ENCODE measurements around the gene ABI1.
"Not testable (repeated sequence)": the region's sequence is repeated elsewhere in the genome, so short reads cannot be mapped to it uniquely, and the experiment has no call there.

ABI1 gene

DNA sequence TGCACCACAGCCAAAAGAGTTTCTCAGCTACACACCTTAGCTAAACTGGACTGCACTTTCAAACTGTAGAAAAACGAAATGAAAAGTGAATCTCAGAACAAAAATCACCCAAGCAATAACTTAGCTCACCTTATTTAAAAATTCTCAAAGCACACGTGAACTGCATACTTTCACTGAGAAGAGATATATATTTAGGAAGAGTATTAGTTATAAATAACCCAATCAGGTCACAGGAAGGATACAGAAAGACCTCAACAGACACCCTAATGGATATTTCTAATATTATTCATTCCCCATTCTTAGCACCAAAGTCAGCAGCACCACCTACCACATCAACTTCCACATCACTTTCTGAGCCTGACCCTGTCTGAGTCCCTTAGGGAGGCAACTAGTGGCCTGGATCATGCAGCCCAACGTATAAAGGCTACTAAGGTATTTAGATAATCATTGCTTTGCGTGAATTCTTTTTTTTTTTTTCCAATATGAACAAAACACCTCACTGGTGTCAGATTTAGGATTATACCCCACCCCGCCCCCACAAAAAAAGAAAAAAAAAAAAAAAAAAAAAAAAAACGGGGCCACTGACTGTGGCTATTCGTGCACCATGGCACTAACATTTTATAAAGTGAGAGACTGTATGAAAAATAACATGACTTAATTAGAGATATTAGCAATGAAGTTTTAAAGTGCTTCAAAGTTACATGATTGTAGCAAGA, 2.6 kb downstream of the ABI1 start:
- peak; percentile 53 for DNase-seq

GRCh38 chr10:26857553-26857952, 3.2 kb downstream of the ABI1 start:
- DNase-seq; in situ Hi-C loops (cut with HindIII; ENCODE audit: low pct_ligation_motif_present, low pct_unique_long_range_greater_than_20kb, low sequenced_read_pairs): not testable (repeated sequence)

More for the DNA sequence above, 2.6 kb downstream of the ABI1 start:
- in situ Hi-C loops (cut with HindIII; ENCODE audit: low pct_ligation_motif_present, low pct_unique_long_range_greater_than_20kb, low sequenced_read_pairs) = no loop called here

- in situ Hi-C loops (cut with HindIII; ENCODE audit: low pct_ligation_motif_present, low pct_unique_long_range_greater_than_20kb, low sequenced_read_pairs) = no loop called here
- no peak for DNase-seq
Measured at GRCh38 chr10:26855186-26855585, 5.6 kb downstream of the ABI1 start.

GRCh38 chr10:26854524-26854923, 6.2 kb downstream of the ABI1 start:
- in situ Hi-C loops (cut with HindIII; ENCODE audit: low pct_ligation_motif_present, low pct_unique_long_range_greater_than_20kb, low sequenced_read_pairs) = no loop called here
- no peak for DNase-seq

- in situ Hi-C loops (cut with HindIII; ENCODE audit: low pct_ligation_motif_present, low pct_unique_long_range_greater_than_20kb, low sequenced_read_pairs) = no loop called here
- no peak for DNase-seq
Measured at GRCh38 chr10:26844396-26844975, 16.3 kb downstream of the ABI1 start.

GRCh38 chr10:26843736-26844135, 17.0 kb downstream of the ABI1 start:
- no peak for DNase-seq
- in situ Hi-C loops (cut with HindIII; ENCODE audit: low pct_ligation_motif_present, low pct_unique_long_range_greater_than_20kb, low sequenced_read_pairs) = no loop called here

DNA sequence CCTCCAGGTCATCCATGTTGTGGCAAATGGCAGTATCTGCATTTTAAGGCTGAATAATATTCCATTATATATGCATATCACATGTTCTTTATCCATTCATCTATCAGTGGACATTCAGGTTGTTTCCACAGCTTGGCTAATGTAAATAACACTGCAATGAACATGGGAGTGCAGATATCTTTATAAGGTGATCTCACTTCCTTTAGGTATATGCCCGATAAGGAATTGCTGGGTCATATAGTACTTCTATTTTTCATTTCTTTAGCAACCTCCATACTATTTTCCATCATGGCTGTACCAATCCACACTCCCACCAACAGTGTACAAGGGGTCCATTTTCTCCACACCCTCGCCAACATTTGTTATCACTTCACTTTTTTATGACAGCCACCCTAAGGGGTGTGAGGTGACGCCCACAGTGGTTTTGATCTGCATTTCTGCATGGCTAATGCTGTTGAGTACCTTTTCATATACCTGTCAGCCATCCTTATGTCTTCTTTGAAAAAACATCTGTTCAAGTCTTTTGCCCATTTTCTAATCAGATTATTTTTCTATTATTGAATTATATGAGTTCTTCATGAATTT, 18.9 kb downstream of the ABI1 start:
- DNase-seq = no peak
- in situ Hi-C loops (cut with HindIII; ENCODE audit: low pct_ligation_motif_present, low pct_unique_long_range_greater_than_20kb, low sequenced_read_pairs) = no loop called here

GRCh38 chr10:26840938-26841732, 19.6 kb downstream of the ABI1 start:
- no peak for DNase-seq
- in situ Hi-C loops (cut with HindIII; ENCODE audit: low pct_ligation_motif_present, low pct_unique_long_range_greater_than_20kb, low sequenced_read_pairs) = no loop called here

- in situ Hi-C loops (cut with HindIII; ENCODE audit: low pct_ligation_motif_present, low pct_unique_long_range_greater_than_20kb, low sequenced_read_pairs) = no loop called here
- no peak for DNase-seq
Measured at GRCh38 chr10:26839966-26840627, 20.7 kb downstream of the ABI1 start.

DNA sequence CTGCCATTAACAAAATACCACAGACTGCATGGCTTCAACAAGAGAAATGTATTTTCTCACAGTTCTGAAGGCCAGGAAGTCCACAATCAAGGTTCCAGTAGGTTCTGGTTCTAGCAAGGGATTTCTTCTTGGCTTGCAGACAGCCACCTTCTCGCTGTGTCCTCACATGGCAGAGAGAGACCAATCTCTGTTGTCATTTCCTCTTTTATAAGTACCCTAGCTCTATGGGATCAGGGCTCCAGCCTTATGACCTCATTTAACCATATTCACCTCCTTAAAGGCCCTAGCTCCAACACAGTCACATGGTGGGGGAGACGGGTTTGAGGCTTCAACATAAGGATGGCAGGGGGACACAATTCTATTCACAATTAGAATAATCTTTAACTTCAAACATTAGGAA, 23.6 kb downstream of the ABI1 start:
- no peak for DNase-seq
- in situ Hi-C loops (cut with HindIII; ENCODE audit: low pct_ligation_motif_present, low pct_unique_long_range_greater_than_20kb, low sequenced_read_pairs) = no loop called here

DNA sequence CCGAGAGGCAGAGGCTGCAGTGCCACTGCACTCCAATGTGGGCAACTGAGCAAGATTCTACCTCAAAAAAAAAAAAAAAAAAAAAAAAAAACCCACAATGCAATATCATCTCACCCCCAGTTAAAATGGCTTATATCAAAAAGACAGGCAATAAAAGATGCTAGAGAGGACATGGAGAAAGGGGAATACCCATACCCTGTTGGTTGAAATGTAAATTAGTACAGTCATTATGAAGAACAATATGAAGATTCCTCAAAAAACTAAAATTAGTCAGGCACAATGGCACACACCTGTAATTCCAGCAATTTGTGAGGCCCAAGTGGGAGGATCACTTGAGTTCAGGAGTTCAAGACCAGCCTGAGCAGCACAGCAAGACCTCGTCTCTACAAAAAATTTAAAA, 25.7 kb downstream of the ABI1 start:
- in situ Hi-C loops (cut with HindIII; ENCODE audit: low pct_ligation_motif_present, low pct_unique_long_range_greater_than_20kb, low sequenced_read_pairs) = no loop called here
- DNase-seq = no peak

DNA sequence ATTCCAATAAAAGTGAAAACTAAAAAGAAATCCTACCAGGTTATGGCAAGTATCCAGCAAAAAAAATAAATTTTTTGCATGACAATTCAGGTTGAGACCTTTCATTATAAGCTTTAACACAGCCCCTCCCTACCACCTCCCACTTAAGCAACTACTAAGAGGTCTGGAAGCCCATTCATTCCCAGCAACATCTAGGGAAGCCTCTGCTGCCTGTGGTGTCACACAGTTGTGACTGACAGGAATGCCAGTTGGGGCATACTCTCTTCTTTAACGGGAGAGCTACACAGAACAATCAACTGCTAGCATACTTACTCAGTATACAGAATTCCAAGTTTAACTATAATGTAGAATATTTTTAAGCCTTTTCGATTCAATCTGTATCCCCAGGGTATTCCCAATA, 27.8 kb downstream of the ABI1 start:
- in situ Hi-C loops (cut with HindIII; ENCODE audit: low pct_ligation_motif_present, low pct_unique_long_range_greater_than_20kb, low sequenced_read_pairs) = no loop called here
- no peak for DNase-seq

- in situ Hi-C loops (cut with HindIII; ENCODE audit: low pct_ligation_motif_present, low pct_unique_long_range_greater_than_20kb, low sequenced_read_pairs) = no loop called here
- DNase-seq = no peak
Measured at GRCh38 chr10:26831936-26832335, 28.8 kb downstream of the ABI1 start.

DNA sequence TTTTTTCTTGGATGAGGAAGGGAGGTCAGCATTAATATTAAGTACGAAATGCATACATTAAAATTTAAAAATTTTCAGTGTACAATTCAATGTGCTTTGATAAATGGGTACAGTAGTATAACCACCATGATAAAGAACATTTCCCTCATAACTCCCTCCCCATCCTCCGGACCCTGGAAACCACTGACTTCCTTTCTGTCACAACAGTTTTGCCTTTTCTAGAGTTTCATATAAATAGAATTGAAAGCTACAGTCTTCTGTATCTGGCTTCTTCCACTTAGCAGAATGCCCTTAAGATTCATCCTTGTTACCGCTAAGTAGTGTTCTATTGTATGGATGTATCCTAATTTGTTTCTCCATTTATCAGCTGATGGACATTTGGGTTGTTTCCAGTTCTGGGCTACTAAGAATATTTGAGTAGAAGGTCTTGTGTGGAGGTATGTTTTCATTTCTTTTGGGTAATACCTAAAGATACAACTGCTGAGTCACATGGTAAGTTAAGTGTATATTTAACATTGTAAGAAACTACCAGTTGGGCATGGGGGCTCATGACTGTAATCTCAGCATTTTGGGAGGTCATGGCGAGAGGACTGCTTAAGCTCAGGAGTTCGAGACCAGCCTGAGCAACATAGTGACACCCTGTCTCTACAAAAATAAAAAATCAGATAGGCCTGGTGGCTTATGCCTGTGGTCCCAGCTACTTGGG, 30.8 kb downstream of the ABI1 start:
- no peak for DNase-seq
- in situ Hi-C loops (cut with HindIII; ENCODE audit: low pct_ligation_motif_present, low pct_unique_long_range_greater_than_20kb, low sequenced_read_pairs) = no loop called here

- in situ Hi-C loops (cut with HindIII; ENCODE audit: low pct_ligation_motif_present, low pct_unique_long_range_greater_than_20kb, low sequenced_read_pairs) = no loop called here
- no peak for DNase-seq
Measured at GRCh38 chr10:26824015-26824690, 36.6 kb downstream of the ABI1 start.

- no peak for DNase-seq
- in situ Hi-C loops (cut with HindIII; ENCODE audit: low pct_ligation_motif_present, low pct_unique_long_range_greater_than_20kb, low sequenced_read_pairs) = no loop called here
Measured at GRCh38 chr10:26821699-26822570, 38.8 kb downstream of the ABI1 start.

DNA sequence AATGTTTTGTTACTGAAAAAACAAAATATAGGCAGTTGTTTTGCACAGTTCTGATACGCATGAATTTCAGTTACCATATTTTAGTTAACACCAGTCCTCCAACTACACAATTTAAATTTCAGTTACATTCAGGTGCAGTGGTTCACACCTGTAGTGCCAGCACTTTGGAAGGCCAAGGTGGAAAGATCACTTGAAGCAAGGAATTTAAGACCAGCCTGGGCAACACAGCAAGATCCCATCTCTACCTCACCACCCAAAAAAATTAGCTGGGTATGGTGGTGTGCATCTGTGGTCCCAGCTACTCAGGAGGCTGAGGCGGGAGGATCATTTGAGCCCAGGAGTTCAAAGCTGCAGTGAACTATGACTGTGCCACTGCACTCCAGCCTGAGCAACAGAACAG, 45.3 kb downstream of the ABI1 start:
- in situ Hi-C loops (cut with HindIII; ENCODE audit: low pct_ligation_motif_present, low pct_unique_long_range_greater_than_20kb, low sequenced_read_pairs) = no loop called here
- no peak for DNase-seq
